GM21717 (cell line): ENCODE data around the gene APBB3.
A peak's percentile ranks its signal among the peaks of the same experiment; 100 is the strongest.

Experiments
- ATAC-seq: cut with Tn5 transposase; IDR thresholded peaks from one replicate; pipeline ENCODE4 v1.9.1; 2021; ENCODE audit warnings: mild to moderate bottlenecking, moderate library complexity; ENCODE audit not compliant: unreplicated experiment

Gene APBB3

GRCh38 chr5:140576776-140577201 lies 12.4 kb upstream of the APBB3 start:
- ATAC-seq, result no peak

GRCh38 chr5:140575309-140575708 lies 10.9 kb upstream of the APBB3 start:
- ATAC-seq, result no peak

- no peak for ATAC-seq
Observed at GRCh38 chr5:140574165-140574564, 9.8 kb upstream of the APBB3 start.

GRCh38 chr5:140573683-140574082 lies 9.3 kb upstream of the APBB3 start:
- no peak for ATAC-seq

- no peak for ATAC-seq
Observed at GRCh38 chr5:140571105-140571504, 6.7 kb upstream of the APBB3 start.

GRCh38 chr5:140570488-140570887 lies 6.1 kb upstream of the APBB3 start:
- ATAC-seq, result no peak

GRCh38 chr5:140570058-140570457 lies 5.7 kb upstream of the APBB3 start:
- no peak for ATAC-seq

GRCh38 chr5:140569197-140569596 lies 4.8 kb upstream of the APBB3 start:
- ATAC-seq, result no peak

GRCh38 chr5:140568443-140569063 lies 4.2 kb upstream of the APBB3 start:
- no peak for ATAC-seq

GRCh38 chr5:140567871-140568270 lies 3.5 kb upstream of the APBB3 start:
- ATAC-seq, result no peak

GRCh38 chr5:140567136-140567818 lies 2.9 kb upstream of the APBB3 start:
- no peak for ATAC-seq

GRCh38 chr5:140566665-140567064 lies 2.3 kb upstream of the APBB3 start:
- ATAC-seq, result no peak

- no peak for ATAC-seq
Observed at GRCh38 chr5:140565780-140566095, 1.3 kb upstream of the APBB3 start.

GRCh38 chr5:140565024-140565779 lies 804 bp upstream of the APBB3 start:
- ATAC-seq, result peak; percentile 1

GRCh38 chr5:140563596-140563995 lies 802 bp downstream of the APBB3 start:
- no peak for ATAC-seq

GRCh38 chr5:140561753-140562523 lies 2.5 kb downstream of the APBB3 start:
- ATAC-seq, result no peak

GRCh38 chr5:140560227-140560626 lies 4.2 kb downstream of the APBB3 start:
- ATAC-seq, result no peak

- no peak for ATAC-seq
Observed at GRCh38 chr5:140558542-140558941, 5.9 kb downstream of the APBB3 start.

- ATAC-seq, result no peak
Observed at GRCh38 chr5:140557965-140558364, 6.4 kb downstream of the APBB3 start.

- ATAC-seq, result peak; percentile 91
Observed at GRCh38 chr5:140557136-140557805, 7.1 kb downstream of the APBB3 start, which contains the start of gene SRA1. Gene SRA1, minus strand, starts transcription at chr5:140557473. Its CDS starts 21 bp downstream, at chr5:140557452.

- no peak for ATAC-seq
Observed at GRCh38 chr5:140556438-140556837, 8.0 kb downstream of the APBB3 start.
